NT2/D1 (cell line): Measurements from ENCODE around the gene C20orf144.

Source experiments
- DNase-seq: peaks from one replicate; pipeline ENCODE4 v3.0.0-alpha.2; 2011; ENCODE audit warnings: low read depth, low spot score
- H3K27me3 ChIP-seq: 2 replicates; pipeline ENCODE4 v1.6.0; 2011; ENCODE audit warnings: mild to moderate bottlenecking; ENCODE audit not compliant: insufficient read length, insufficient read depth
- H3K36me3 ChIP-seq: 2 replicates; pipeline ENCODE4 v1.6.1; 2011; ENCODE audit warnings: mild to moderate bottlenecking, low read length, mixed read lengths; ENCODE audit not compliant: insufficient read depth, insufficient read length
- H3K4me1 ChIP-seq: 2 replicates; pipeline ENCODE4 v1.5.1; 2011; ENCODE audit not compliant: insufficient read depth, insufficient read length
- H3K4me3 ChIP-seq: 2 replicates; pipeline ENCODE4 v1.5.1; 2011; ENCODE audit warnings: low read depth; ENCODE audit not compliant: insufficient read length
- H3K9ac ChIP-seq: 2 replicates; pipeline ENCODE4 v1.6.0; 2011; ENCODE audit warnings: low read depth; ENCODE audit not compliant: insufficient read length
- H3K9me3 ChIP-seq: 2 replicates; pipeline ENCODE4 v1.5.1; 2011; ENCODE audit warnings: mild to moderate bottlenecking, low read length; ENCODE audit not compliant: insufficient read depth
- SUZ12 ChIP-seq: IDR thresholded peaks from 2 replicates; pipeline ENCODE4 v1.6.1; 2011; ENCODE audit not compliant: insufficient read length, insufficient read depth; ENCODE audit errors: extremely low read depth
- YY1 ChIP-seq: IDR thresholded peaks from 2 replicates; pipeline ENCODE4 v1.6.1; 2011; ENCODE audit not compliant: insufficient read length, insufficient read depth
- ZNF274 ChIP-seq: IDR thresholded peaks from 2 replicates; pipeline ENCODE4 v1.6.1; 2011; ENCODE audit warnings: mild to moderate bottlenecking, low read depth, low read length

Gene C20orf144

DNA sequence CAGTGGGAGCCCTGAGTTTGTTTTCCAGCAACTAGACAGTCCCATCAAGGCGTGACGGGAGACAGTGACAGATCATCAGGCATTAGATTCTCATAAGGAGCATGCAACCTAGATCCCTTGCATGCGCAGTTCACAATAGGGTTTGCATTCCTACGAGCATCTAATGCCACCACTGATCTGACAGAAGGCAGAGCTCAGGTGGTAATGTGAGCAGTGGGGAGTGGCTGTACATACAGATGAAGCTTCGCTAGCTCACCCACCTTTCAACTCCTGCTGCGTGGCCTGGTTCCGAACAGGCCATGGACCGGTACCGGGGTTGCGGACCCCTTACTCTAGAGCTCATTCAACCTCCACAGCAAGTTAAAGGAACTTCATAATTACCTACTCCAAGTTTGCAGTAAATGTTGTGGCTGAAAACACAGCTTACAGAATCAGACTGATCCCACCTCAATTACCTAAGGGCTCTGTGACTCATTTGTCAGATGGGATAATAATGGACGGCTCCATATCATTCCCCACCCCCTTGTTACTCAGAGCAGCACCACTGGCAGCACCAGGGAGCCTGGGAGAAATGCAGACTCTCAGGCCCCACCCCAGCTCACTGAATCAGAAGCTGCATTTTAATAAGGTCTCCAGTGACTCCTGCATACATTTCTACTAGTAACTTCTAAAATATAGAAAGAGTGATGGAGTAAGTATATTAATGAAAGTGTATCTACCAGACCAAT lies 42.2 kb downstream of the C20orf144 start:
- no peak for TF ChIP-seq YY1
- TF ChIP-seq SUZ12 = no peak
- TF ChIP-seq ZNF274 = no peak
- Histone ChIP-seq H3K4me3 (no peak overlapping the region), H3K9ac (no peak overlapping the region), H3K27me3 (no peaks in the 10 kb centered on the region), H3K4me1 (no peaks in the 10 kb centered on the region), H3K36me3 (no peaks in the 10 kb centered on the region), H3K9me3 (peaks cover 11% of the 10 kb centered on the region; the same call in 1 of the 2 replicates)
- DNase-seq = no peak

- H3K36me3 ChIP-seq = no peaks in the 10 kb centered on the region
- DNase-seq = no peak
These were observed 45.5 kb downstream of the C20orf144 start for GRCh38 chr20:33707668-33708067.

GRCh38 chr20:33709398-33709797 lies 47.3 kb downstream of the C20orf144 start:
- H3K4me3 ChIP-seq = no peak overlapping the region
- H3K4me1 ChIP-seq = peaks cover 4% of the 10 kb centered on the region
- no peak overlapping the region for H3K9ac ChIP-seq
- H3K9me3 ChIP-seq = no peaks in the 10 kb centered on the region
- no peaks in the 10 kb centered on the region for H3K36me3 ChIP-seq
- no peaks in the 10 kb centered on the region for H3K27me3 ChIP-seq
- no peak for DNase-seq
- TF ChIP-seq SUZ12 = no peak
- no peak for TF ChIP-seq YY1
- TF ChIP-seq ZNF274 = no peak

More at GRCh38 chr20:33707668-33708067, 45.5 kb downstream of the C20orf144 start:
- Histone ChIP-seq H3K4me3 (no peak overlapping the region), H3K4me1 (peaks cover 4% of the 10 kb centered on the region), H3K9ac (no peak overlapping the region), H3K9me3 (no peaks in the 10 kb centered on the region), H3K27me3 (no peaks in the 10 kb centered on the region)
- TF ChIP-seq ZNF274 (no peak), SUZ12 (no peak), YY1 (no peak)

DNA sequence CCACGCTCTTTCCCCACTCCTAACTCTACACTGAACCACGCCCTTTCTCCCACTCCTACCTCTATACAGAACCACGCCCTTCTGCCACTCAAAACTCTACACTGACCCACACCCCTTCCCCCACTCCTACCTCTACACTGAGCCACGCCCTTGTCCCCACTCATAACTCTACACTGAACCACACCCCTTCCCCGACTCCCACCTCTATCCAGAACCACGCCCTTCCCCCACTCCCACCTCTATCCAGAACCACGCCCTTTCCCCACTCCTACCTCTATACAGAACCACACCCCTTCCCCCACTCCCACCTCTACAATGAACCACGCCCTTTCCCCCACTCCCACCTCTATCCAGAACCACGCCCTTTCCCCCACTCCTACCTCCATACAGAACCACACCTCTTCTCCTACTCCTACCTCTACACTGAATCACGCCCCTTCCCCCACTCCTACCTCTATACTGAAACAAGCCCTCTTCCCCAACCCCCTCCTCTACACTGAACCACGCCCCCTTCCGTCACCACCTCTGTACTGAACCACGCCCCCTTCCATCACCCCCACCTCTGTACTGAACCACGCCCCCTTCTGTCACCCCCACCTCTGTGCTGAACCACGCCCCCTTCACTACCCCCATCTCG lies 47.9 kb downstream of the C20orf144 start:
- TF ChIP-seq ZNF274 = no peak
- TF ChIP-seq SUZ12 = no peak
- TF ChIP-seq YY1 = no peak
- DNase-seq = no peak
- Histone ChIP-seq H3K36me3 (no peaks in the 10 kb centered on the region), H3K4me1 (peaks cover 4% of the 10 kb centered on the region), H3K27me3 (no peaks in the 10 kb centered on the region), H3K9me3 (no peaks in the 10 kb centered on the region), H3K9ac (no peak overlapping the region), H3K4me3 (no peak overlapping the region)

DNA sequence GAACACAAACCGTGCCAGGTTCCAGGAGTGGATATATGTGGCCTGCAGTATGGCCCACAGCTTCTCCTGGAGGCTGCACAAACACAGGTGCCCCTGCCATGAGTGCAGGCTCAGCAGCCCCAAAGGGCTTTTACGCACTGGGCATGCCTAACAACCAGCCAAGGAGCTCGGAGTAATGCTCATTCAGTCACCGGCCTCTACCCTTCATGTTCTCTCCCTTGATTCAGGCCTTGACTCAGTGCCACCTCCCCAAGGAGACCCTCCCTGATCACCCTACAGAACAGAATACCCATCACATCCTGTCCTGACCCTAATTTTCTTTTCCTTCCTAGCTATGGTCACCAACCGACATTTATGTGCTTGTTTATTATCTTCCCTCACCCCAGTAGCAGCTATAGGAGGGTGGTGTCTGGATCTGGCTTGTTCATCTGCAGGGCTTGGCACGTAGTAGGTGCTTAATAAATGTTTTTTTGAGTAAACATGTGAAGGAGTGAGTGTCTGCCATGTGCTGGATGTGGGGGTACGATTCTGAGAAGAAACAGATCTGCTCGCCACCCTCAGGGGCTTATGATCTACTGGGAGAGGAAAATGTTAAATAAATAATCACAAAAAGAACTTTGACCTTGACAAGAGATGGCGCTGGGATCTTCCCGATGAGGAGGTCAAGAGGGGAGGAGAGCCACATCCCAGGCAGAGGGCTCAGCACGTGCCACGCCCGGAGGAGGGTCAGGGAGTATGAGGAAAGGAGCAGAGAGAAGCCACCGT lies 48.7 kb downstream of the C20orf144 start:
- DNase-seq = no peak

GRCh38 chr20:33711446-33711738 lies 49.3 kb downstream of the C20orf144 start:
- no peak overlapping the region for H3K4me3 ChIP-seq
- no peak overlapping the region for H3K9ac ChIP-seq
- no peaks in the 10 kb centered on the region for H3K36me3 ChIP-seq
- H3K9me3 ChIP-seq = no peaks in the 10 kb centered on the region
- DNase-seq = no peak
- peaks cover 4% of the 10 kb centered on the region for H3K4me1 ChIP-seq
- TF ChIP-seq YY1 = no peak
- no peak for TF ChIP-seq ZNF274
- TF ChIP-seq SUZ12 = no peak
- no peaks in the 10 kb centered on the region for H3K27me3 ChIP-seq

More for the DNA sequence above, 48.7 kb downstream of the C20orf144 start:
- H3K9ac ChIP-seq = no peak overlapping the region
- no peak overlapping the region for H3K4me3 ChIP-seq
- TF ChIP-seq YY1 (no peak), ZNF274 (no peak), SUZ12 (no peak)
- H3K4me1 ChIP-seq = peaks cover 4% of the 10 kb centered on the region
- no peaks in the 10 kb centered on the region for H3K9me3 ChIP-seq
- no peaks in the 10 kb centered on the region for H3K27me3 ChIP-seq
- no peaks in the 10 kb centered on the region for H3K36me3 ChIP-seq
